Sigmoid colon (tissue), 3 donors: ENCODE data around the gene FAM110C.

Experiments
- POLR2A ChIP-seq, 2 donors: fragments of 450-650 bp; IDR thresholded peaks; one replicate each; pipeline ENCODE4 v1.6.1; 2016; ENCODE audit warnings: antibody characterized with exemption in 2 of 2, mild to moderate bottlenecking in 2 of 2, moderate library complexity in 2 of 2
- TF ChIP-seq, protein P1 (sequence below), 4 experiments: fragments of 450-650 bp in 3 of 4; fragments of 200-600 bp in 1 of 4; IDR thresholded peaks; one replicate each; pipeline ENCODE4 v1.5.1; 2016 to 2019; ENCODE audit warnings: antibody characterized with exemption in 4 of 4, mild to moderate bottlenecking in 3 of 4, moderate library complexity in 2 of 4

DNA sequence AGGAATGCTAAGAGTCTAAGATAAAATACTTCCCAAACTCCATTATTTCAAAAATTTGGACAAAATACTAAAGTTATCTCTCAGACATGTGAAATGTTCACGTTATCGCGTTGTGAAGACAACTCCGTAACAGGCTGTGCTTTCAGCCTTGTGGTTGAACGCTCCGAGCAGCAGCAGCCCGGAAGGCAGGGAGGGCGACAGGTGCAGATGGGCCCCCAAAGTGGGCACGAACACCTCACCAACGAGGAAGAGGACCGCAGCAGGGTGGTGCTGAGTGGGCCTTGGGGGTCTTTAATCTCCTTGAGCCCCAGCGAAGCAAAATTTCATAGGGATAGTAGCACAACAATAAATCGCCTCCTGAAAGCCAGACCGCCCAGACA is 1.0 kb upstream of the FAM110C start:
- TF ChIP-seq, protein P1, sequence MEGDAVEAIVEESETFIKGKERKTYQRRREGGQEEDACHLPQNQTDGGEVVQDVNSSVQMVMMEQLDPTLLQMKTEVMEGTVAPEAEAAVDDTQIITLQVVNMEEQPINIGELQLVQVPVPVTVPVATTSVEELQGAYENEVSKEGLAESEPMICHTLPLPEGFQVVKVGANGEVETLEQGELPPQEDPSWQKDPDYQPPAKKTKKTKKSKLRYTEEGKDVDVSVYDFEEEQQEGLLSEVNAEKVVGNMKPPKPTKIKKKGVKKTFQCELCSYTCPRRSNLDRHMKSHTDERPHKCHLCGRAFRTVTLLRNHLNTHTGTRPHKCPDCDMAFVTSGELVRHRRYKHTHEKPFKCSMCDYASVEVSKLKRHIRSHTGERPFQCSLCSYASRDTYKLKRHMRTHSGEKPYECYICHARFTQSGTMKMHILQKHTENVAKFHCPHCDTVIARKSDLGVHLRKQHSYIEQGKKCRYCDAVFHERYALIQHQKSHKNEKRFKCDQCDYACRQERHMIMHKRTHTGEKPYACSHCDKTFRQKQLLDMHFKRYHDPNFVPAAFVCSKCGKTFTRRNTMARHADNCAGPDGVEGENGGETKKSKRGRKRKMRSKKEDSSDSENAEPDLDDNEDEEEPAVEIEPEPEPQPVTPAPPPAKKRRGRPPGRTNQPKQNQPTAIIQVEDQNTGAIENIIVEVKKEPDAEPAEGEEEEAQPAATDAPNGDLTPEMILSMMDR (IDR thresholded peaks at IDR 0.05), result no peak
- no peak for TF ChIP-seq POLR2A (IDR thresholded peaks at IDR 0.05)
